ENCODE results near the gene LGR6.

The LGR6 gene

GRCh38 chr1:202268032-202268431, 74.4 kb downstream of the LGR6 start:
- DNase-seq: peak; percentile 48

- DNase-seq: peak; percentile 33
Measured at GRCh38 chr1:202268817-202269216, 75.2 kb downstream of the LGR6 start.

- peak; percentile 33 for DNase-seq
Measured at GRCh38 chr1:202270871-202271326, 77.3 kb downstream of the LGR6 start.

GRCh38 chr1:202272103-202272845, 78.7 kb downstream of the LGR6 start:
- DNase-seq: peak; percentile 15

- peak; percentile 60 for DNase-seq
Measured at GRCh38 chr1:202274611-202275010, 81.0 kb downstream of the LGR6 start.

GRCh38 chr1:202275061-202275770, 81.6 kb downstream of the LGR6 start:
- peak; percentile 44 for DNase-seq

- peak; percentile 40 for DNase-seq
Measured at GRCh38 chr1:202276081-202276715, 82.6 kb downstream of the LGR6 start.

GRCh38 chr1:202276920-202277319, 83.3 kb downstream of the LGR6 start:
- DNase-seq: peak; percentile 33

GRCh38 chr1:202278751-202279150, 85.2 kb downstream of the LGR6 start:
- DNase-seq: peak; percentile 24

GRCh38 chr1:202279806-202280205, 86.2 kb downstream of the LGR6 start:
- no peak for DNase-seq

- no peak for DNase-seq
Measured at GRCh38 chr1:202280595-202280994, 87.0 kb downstream of the LGR6 start.

- DNase-seq: no peak
Measured at GRCh38 chr1:202281316-202282024, 87.9 kb downstream of the LGR6 start.

GRCh38 chr1:202282025-202282371, 88.4 kb downstream of the LGR6 start:
- no peak for DNase-seq

- DNase-seq: no peak
Measured at GRCh38 chr1:202282596-202283283, 89.1 kb downstream of the LGR6 start.

- no peak for DNase-seq
Measured at GRCh38 chr1:202283379-202283844, 89.8 kb downstream of the LGR6 start.

GRCh38 chr1:202283991-202284390, 90.4 kb downstream of the LGR6 start:
- DNase-seq: no peak

GRCh38 chr1:202285908-202286307, 92.3 kb downstream of the LGR6 start:
- DNase-seq: no peak

GRCh38 chr1:202286622-202287097, 93.1 kb downstream of the LGR6 start:
- DNase-seq: no peak

- DNase-seq: no peak
Measured at GRCh38 chr1:202287196-202287595, 93.6 kb downstream of the LGR6 start.

GRCh38 chr1:202288177-202288576, 94.6 kb downstream of the LGR6 start:
- DNase-seq: no peak

GRCh38 chr1:202289009-202289408, 95.4 kb downstream of the LGR6 start:
- DNase-seq: no peak

GRCh38 chr1:202291001-202291400, 97.4 kb downstream of the LGR6 start:
- no peak for DNase-seq
